Endothelial cell of umbilical vein (primary cell): ENCODE data around the gene PIK3R4.

Source experiments
- CTCF ChIP-seq, 2 donors: IDR thresholded peaks; 1 replicate in 1 of 2; 2 replicates in 1 of 2; pipeline ENCODE4 v1.5.1; 2011; ENCODE audit warnings: low read length in 2 of 2, mild to moderate bottlenecking in 2 of 2, moderate library complexity in 2 of 2, control low read depth in 1 of 2, inconsistent platforms in 1 of 2, low read depth in 1 of 2; ENCODE audit not compliant: insufficient read depth in 1 of 2; ENCODE audit errors: extremely low read depth in 1 of 2
- EZH2 ChIP-seq: IDR thresholded peaks from 2 replicates; pipeline ENCODE4 v1.6.1; 2012; ENCODE audit warnings: borderline replicate concordance, low read depth, mild to moderate bottlenecking, moderate library complexity, low read length, inconsistent platforms; ENCODE audit not compliant: severe bottlenecking
- FOS ChIP-seq: IDR thresholded peaks from 2 replicates; pipeline ENCODE4 v1.6.1; 2011; ENCODE audit warnings: mild to moderate bottlenecking, low read length, moderate library complexity, borderline replicate concordance; ENCODE audit not compliant: insufficient read depth
- GATA2 ChIP-seq: IDR thresholded peaks from 2 replicates; pipeline ENCODE4 v1.7.0; 2011; ENCODE audit warnings: low read depth, mild to moderate bottlenecking, moderate library complexity, mixed read lengths, low read length; ENCODE audit not compliant: insufficient read length, insufficient read depth
- JUN ChIP-seq: IDR thresholded peaks from 2 replicates; pipeline ENCODE4 v1.6.1; 2011; ENCODE audit warnings: borderline replicate concordance, low read depth; ENCODE audit not compliant: insufficient read length, insufficient read depth
- MAX ChIP-seq: IDR thresholded peaks from 2 replicates; pipeline ENCODE4 v1.6.1; 2011; ENCODE audit not compliant: insufficient read depth, insufficient read length
- MYC ChIP-seq: IDR thresholded peaks from one replicate; pipeline ENCODE4 v1.6.1; 2011; ENCODE audit warnings: mild to moderate bottlenecking, low read depth, low read length
- POLR2A ChIP-seq: IDR thresholded peaks from 2 replicates; pipeline ENCODE4 v1.6.1; 2012; ENCODE audit warnings: low read depth, mild to moderate bottlenecking, control low read depth, low read length
- POLR2AphosphoS5 ChIP-seq: IDR thresholded peaks from 2 replicates; pipeline ENCODE4 v1.6.1; 2012; ENCODE audit warnings: low read depth, mild to moderate bottlenecking, control low read depth, low read length, moderate library complexity; ENCODE audit not compliant: insufficient read depth

GRCh38 chr3:130760922-130761321, 14.3 kb upstream of the PIK3R4 start:
- no peak for TF ChIP-seq POLR2A
- TF ChIP-seq CTCF (IDR thresholded peaks at IDR 0.05; ENCODE audit: extremely low read depth in 1 of 2, insufficient read depth in 1 of 2, low read depth in 1 of 2, low read length in 2 of 2): no peak
- no peak for TF ChIP-seq POLR2AphosphoS5
- TF ChIP-seq JUN: no peak
- no peak for TF ChIP-seq MAX
- no peak for TF ChIP-seq GATA2
- TF ChIP-seq EZH2: no peak
- TF ChIP-seq MYC: no peak
- no peak for TF ChIP-seq FOS
